ENCODE measurements around the gene FAM89B. TPM values are rescaled to one million over a fixed set of nuclear protein-coding genes. Genes with fewer than 3 reads are reported as not detected.
A peak's percentile ranks its signal among the peaks of the same experiment; 100 is the strongest.

FAM89B gene
- total RNA-seq, 1 donor from 2014 or later: 47.5 TPM

DNA sequence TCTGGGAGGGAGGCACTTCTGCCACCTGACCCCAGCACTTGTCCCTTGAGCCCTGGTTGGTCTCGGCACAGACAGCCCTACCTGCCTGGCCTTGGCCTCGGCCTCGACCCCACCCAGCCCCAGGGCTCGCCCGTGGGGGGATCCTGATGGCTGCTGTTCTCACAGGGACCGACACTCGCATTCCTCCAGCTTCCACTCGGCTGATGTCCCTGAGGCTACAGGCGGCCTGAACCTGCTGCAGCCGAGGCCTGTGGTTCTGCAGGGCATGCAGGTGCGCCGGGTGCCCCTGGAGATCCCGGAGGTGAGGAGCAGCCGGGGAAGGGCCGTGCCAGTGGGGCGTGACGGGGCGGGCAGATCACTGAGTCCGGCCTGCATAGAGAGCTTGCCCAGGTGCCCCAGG, 48.3 kb downstream of the FAM89B start:
- H3K27me3 Mint-ChIP-seq (ENCODE audit: low read depth, unreplicated experiment): no peaks in the 10 kb centered on the region
- no peak overlapping the region for H3K4me3 ChIP-seq (ENCODE audit: insufficient read depth, low read depth, low read length)

DNA sequence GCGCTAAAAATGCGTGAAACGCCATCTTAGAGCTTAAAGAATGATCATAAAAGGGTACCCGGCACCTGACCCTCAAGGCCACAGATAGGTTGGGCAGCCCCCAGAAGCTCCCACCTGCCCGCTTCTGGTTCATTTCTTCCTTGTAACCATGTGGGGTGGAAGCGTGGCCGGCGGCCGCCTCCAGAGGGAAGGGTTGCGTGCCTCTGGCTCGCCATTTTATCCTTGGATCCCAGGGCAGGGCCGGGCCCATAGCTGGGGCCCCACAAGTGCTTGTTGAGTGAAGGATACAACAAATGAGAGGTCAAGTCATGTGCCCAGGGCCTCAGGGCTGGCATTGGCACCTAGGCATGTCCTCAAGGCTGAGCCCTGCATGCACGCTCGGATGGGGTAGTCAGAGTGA, 49.1 kb downstream of the FAM89B start:
- Histone ChIP-seq H3K27ac (ENCODE audit: low read depth, low read length) (no peak overlapping the region), H3K4me3 (ENCODE audit: insufficient read depth, low read depth, low read length) (no peak overlapping the region), H2AFZ (ENCODE audit: low read depth, low read length) (no peak overlapping the region), H3K9ac (ENCODE audit: low read length) (no peak overlapping the region), H3K27me3 (ENCODE audit: insufficient read depth, low read length) (no peaks in the 10 kb centered on the region), H3K79me2 (ENCODE audit: insufficient read depth, low read length) (peaks cover 51% of the 10 kb centered on the region), H4K20me1 (ENCODE audit: insufficient read depth, low read length) (peaks cover 51% of the 10 kb centered on the region), H3K4me1 (ENCODE audit: insufficient read depth, low read length) (peaks cover 7% of the 10 kb centered on the region), H3K9me3 (ENCODE audit: insufficient read depth, low read depth, low read length) (no peaks in the 10 kb centered on the region), H3K36me3 (ENCODE audit: insufficient read depth, low read length) (peaks cover 28% of the 10 kb centered on the region), H3K4me2 (ENCODE audit: low read length) (no peak overlapping the region)
- Mint-ChIP-seq H3K27ac (ENCODE audit: unreplicated experiment) (peak overlapping the region; percentile 18), H3K4me3 (ENCODE audit: unreplicated experiment) (no peak overlapping the region), H3K9me3 (ENCODE audit: unreplicated experiment) (no peaks in the 10 kb centered on the region), H3K36me3 (ENCODE audit: low read depth, unreplicated experiment) (peaks cover 11% of the 10 kb centered on the region), H3K4me1 (ENCODE audit: low read depth, unreplicated experiment) (peaks cover 6% of the 10 kb centered on the region), H3K27me3 (ENCODE audit: low read depth, unreplicated experiment) (no peaks in the 10 kb centered on the region)
- TF ChIP-seq EZH2 (IDR thresholded peaks at IDR 0.05; ENCODE audit: insufficient read depth, low read length): no peak
- TF ChIP-seq, protein P1, sequence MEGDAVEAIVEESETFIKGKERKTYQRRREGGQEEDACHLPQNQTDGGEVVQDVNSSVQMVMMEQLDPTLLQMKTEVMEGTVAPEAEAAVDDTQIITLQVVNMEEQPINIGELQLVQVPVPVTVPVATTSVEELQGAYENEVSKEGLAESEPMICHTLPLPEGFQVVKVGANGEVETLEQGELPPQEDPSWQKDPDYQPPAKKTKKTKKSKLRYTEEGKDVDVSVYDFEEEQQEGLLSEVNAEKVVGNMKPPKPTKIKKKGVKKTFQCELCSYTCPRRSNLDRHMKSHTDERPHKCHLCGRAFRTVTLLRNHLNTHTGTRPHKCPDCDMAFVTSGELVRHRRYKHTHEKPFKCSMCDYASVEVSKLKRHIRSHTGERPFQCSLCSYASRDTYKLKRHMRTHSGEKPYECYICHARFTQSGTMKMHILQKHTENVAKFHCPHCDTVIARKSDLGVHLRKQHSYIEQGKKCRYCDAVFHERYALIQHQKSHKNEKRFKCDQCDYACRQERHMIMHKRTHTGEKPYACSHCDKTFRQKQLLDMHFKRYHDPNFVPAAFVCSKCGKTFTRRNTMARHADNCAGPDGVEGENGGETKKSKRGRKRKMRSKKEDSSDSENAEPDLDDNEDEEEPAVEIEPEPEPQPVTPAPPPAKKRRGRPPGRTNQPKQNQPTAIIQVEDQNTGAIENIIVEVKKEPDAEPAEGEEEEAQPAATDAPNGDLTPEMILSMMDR (IDR thresholded peaks at IDR 0.05; ENCODE audit: insufficient read depth, low read depth, low read length): no peak
- no peak for FAIRE-seq
- DNase-seq (ENCODE audit: low read depth): no peak

More for the DNA sequence above, 48.3 kb downstream of the FAM89B start:
- Mint-ChIP-seq H3K4me1 (ENCODE audit: low read depth, unreplicated experiment) (peaks cover 8% of the 10 kb centered on the region), H3K4me3 (ENCODE audit: unreplicated experiment) (no peak overlapping the region), H3K36me3 (ENCODE audit: low read depth, unreplicated experiment) (peaks cover 11% of the 10 kb centered on the region), H3K9me3 (ENCODE audit: unreplicated experiment) (no peaks in the 10 kb centered on the region), H3K27ac (ENCODE audit: unreplicated experiment) (no peak overlapping the region)
- H3K79me2 ChIP-seq (ENCODE audit: insufficient read depth, low read length): peaks cover 56% of the 10 kb centered on the region
- no peak for DNase-seq (ENCODE audit: low read depth)
- H3K27ac ChIP-seq (ENCODE audit: low read depth, low read length): no peak overlapping the region
- H4K20me1 ChIP-seq (ENCODE audit: insufficient read depth, low read length): peaks cover 47% of the 10 kb centered on the region
- no peaks in the 10 kb centered on the region for H3K9me3 ChIP-seq (ENCODE audit: insufficient read depth, low read depth, low read length)
- H3K36me3 ChIP-seq (ENCODE audit: insufficient read depth, low read length): peaks cover 24% of the 10 kb centered on the region
- H3K9ac ChIP-seq (ENCODE audit: low read length): no peak overlapping the region
- H3K27me3 ChIP-seq (ENCODE audit: insufficient read depth, low read length): no peaks in the 10 kb centered on the region
- peaks cover 8% of the 10 kb centered on the region for H3K4me1 ChIP-seq (ENCODE audit: insufficient read depth, low read length)
- H3K4me2 ChIP-seq (ENCODE audit: low read length): no peak overlapping the region
- no peak overlapping the region for H2AFZ ChIP-seq (ENCODE audit: low read depth, low read length)
- no peak for FAIRE-seq
- TF ChIP-seq, protein P1 (IDR thresholded peaks at IDR 0.05; ENCODE audit: insufficient read depth, low read depth, low read length): no peak
- TF ChIP-seq EZH2 (IDR thresholded peaks at IDR 0.05; ENCODE audit: insufficient read depth, low read length): no peak

DNA sequence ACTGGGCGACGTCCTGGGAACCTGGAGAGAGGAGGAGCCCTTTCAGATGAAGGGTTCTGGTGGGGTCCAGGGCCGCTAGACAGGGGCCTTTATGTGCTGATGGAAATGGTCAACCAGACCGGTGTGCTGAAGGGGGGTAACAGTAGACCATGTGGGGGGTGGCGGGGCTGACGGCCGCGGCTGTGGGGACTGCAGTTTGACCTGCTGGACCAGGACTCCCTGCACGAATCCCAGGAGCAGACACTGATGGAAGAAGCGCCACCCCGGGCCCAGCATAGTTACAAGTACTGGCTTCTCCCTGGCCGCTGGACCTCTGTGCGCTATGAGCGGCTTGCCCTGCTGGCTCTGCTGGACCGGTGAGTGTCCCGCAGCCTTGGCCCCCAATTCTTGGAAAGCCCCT, 49.7 kb downstream of the FAM89B start:
- Histone ChIP-seq H3K4me3 (ENCODE audit: insufficient read depth, low read depth, low read length) (no peak overlapping the region), H3K4me2 (ENCODE audit: low read length) (no peak overlapping the region), H3K27ac (ENCODE audit: low read depth, low read length) (no peak overlapping the region), H3K4me1 (ENCODE audit: insufficient read depth, low read length) (peaks cover 1% of the 10 kb centered on the region), H4K20me1 (ENCODE audit: insufficient read depth, low read length) (peaks cover 48% of the 10 kb centered on the region), H3K27me3 (ENCODE audit: insufficient read depth, low read length) (no peaks in the 10 kb centered on the region), H3K36me3 (ENCODE audit: insufficient read depth, low read length) (peaks cover 26% of the 10 kb centered on the region), H3K9me3 (ENCODE audit: insufficient read depth, low read depth, low read length) (no peaks in the 10 kb centered on the region), H2AFZ (ENCODE audit: low read depth, low read length) (no peak overlapping the region), H3K79me2 (ENCODE audit: insufficient read depth, low read length) (peaks cover 46% of the 10 kb centered on the region), H3K9ac (ENCODE audit: low read length) (no peak overlapping the region)
- DNase-seq (ENCODE audit: low read depth) (no peak), FAIRE-seq (no peak)
- no peak for TF ChIP-seq EZH2 (IDR thresholded peaks at IDR 0.05; ENCODE audit: insufficient read depth, low read length)
- H3K9me3 Mint-ChIP-seq (ENCODE audit: unreplicated experiment): no peaks in the 10 kb centered on the region
- H3K4me1 Mint-ChIP-seq (ENCODE audit: low read depth, unreplicated experiment): no peaks in the 10 kb centered on the region
- peaks cover 11% of the 10 kb centered on the region for H3K36me3 Mint-ChIP-seq (ENCODE audit: low read depth, unreplicated experiment)
- no peak overlapping the region for H3K4me3 Mint-ChIP-seq (ENCODE audit: unreplicated experiment)
- no peaks in the 10 kb centered on the region for H3K27me3 Mint-ChIP-seq (ENCODE audit: low read depth, unreplicated experiment)
- H3K27ac Mint-ChIP-seq (ENCODE audit: unreplicated experiment): no peak overlapping the region

Measured in astrocyte (in vitro differentiated cells and primary cell).